Duodenal mucosa (tissue), 2 donors: ENCODE results near the gene NKD2.
"Not testable (repeated sequence)": the region's sequence is repeated elsewhere in the genome, so short reads cannot be mapped to it uniquely, and the experiment has no call there.

Experiments
- H3K27ac ChIP-seq: one replicate; pipeline ENCODE4 v1.7.0; 2013; ENCODE audit warnings: low read depth, low read length
- H3K27me3 ChIP-seq, 2 donors: one replicate each; pipeline ENCODE4 v1.7.0; 2013; ENCODE audit warnings: low read length in 2 of 2, control low read depth in 1 of 2; ENCODE audit not compliant: insufficient read depth in 2 of 2, control insufficient read depth in 1 of 2
- H3K36me3 ChIP-seq, 2 donors: one replicate each; pipeline ENCODE4 v1.7.0; 2013; ENCODE audit warnings: low read length in 2 of 2, control low read depth in 1 of 2; ENCODE audit not compliant: insufficient read depth in 2 of 2, control insufficient read depth in 1 of 2
- H3K4me1 ChIP-seq, 2 donors: one replicate each; pipeline ENCODE4 v1.7.0; 2013; ENCODE audit warnings: low read length in 2 of 2, control low read depth in 1 of 2; ENCODE audit not compliant: insufficient read depth in 2 of 2, control insufficient read depth in 1 of 2
- H3K4me3 ChIP-seq, 2 donors: one replicate each; pipeline ENCODE4 v1.7.0; 2013; ENCODE audit warnings: low read length in 2 of 2, low read depth in 1 of 2
- H3K9ac ChIP-seq, 2 donors: one replicate each; pipeline ENCODE4 v1.7.0; 2013; ENCODE audit warnings: low read length in 2 of 2, low read depth in 1 of 2
- H3K9me3 ChIP-seq, 2 donors: one replicate each; pipeline ENCODE4 v1.7.0; 2013; ENCODE audit warnings: low read length in 2 of 2, control low read depth in 1 of 2; ENCODE audit not compliant: control insufficient read depth in 1 of 2

NKD2 gene

DNA sequence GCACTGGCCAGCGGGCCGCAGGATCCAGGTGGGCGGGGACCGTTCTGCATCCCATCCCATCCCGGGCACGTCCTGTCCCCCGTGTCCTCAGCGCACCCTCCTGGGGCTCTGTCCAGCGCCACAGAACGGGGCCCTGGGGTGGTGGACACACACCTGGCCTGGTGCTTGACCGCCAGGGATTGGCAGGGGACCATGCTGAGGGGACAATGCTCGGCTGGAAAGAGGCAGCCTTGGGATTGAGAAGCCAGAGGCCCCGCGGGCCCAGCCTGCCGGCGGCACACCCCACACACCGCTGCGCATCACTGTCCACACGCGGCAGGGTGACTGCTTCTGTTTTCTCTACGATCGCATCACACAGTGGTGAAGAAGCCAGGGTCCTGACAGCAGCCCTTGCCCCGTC is 70.2 kb downstream of the NKD2 start:
- Histone ChIP-seq H3K27me3 (no peaks in the 10 kb centered on the region), H3K9me3 (no peaks in the 10 kb centered on the region), H3K4me1 (no peaks in the 10 kb centered on the region), H3K36me3 (peaks cover 29 to 75% of the 10 kb centered on the region in 2 donors), H3K4me3 (no peak overlapping the region), H3K27ac (no peak overlapping the region), H3K9ac (no peak overlapping the region)

DNA sequence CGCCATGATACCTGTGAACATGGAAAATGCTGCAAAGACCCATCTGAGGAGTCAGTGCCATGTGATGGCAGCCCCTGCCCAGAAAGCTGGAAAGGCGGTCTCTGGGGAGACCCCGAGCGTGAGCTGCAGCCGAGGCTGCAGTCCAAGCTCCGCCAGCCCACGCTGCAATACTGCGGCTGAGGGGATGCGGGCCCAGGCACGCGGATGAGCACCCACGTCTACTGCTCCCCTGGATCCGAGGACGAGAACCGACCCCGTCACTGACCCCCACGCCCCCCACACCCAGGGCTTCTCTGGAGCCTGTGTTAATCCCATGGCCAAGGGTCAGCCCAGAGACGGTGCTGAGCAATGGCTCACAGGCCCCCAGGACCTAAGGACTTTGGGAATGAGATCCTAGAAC is 70.9 kb downstream of the NKD2 start:
- Histone ChIP-seq H3K4me1 (no peaks in the 10 kb centered on the region), H3K27me3 (no peaks in the 10 kb centered on the region), H3K36me3 (peaks cover 29 to 77% of the 10 kb centered on the region in 2 donors), H3K27ac (no peak overlapping the region), H3K9me3 (no peaks in the 10 kb centered on the region), H3K9ac (no peak overlapping the region), H3K4me3 (no peak overlapping the region)

- Histone ChIP-seq H3K4me3 (no peak overlapping the region), H3K9ac (no peak overlapping the region), H3K4me1 (no peaks in the 10 kb centered on the region), H3K9me3 (no peaks in the 10 kb centered on the region), H3K27me3 (no peaks in the 10 kb centered on the region), H3K36me3 (peaks cover 29 to 77% of the 10 kb centered on the region in 2 donors), H3K27ac (no peak overlapping the region)
Observed at GRCh38 chr5:1079961-1080360, 71.4 kb downstream of the NKD2 start.

DNA sequence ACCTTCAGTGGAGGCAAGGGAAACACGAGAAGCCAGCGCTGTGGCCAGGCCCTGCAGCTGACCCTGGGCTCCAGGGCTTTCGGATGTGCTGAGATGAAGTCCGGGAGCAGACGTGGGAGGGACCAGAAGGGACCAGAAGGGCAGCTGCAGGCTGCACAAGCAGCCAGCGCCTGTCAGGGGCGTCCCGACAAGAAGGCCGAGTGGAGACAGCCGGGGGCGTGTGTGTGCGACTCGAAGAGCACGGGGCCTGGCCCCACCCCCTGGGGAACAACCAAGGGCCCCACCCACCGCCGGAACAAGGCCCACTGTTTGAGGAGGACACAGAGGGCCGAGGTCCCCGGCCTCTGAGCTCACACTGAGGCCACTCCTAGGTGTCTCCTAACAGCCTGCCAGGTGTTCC is 71.8 kb downstream of the NKD2 start:
- no peaks in the 10 kb centered on the region for H3K27me3 ChIP-seq
- H3K36me3 ChIP-seq, result peaks cover 28 to 77% of the 10 kb centered on the region in 2 donors
- no peaks in the 10 kb centered on the region for H3K4me1 ChIP-seq
- H3K9ac ChIP-seq, result no peak overlapping the region
- no peak overlapping the region for H3K27ac ChIP-seq
- no peak overlapping the region for H3K4me3 ChIP-seq
- H3K9me3 ChIP-seq, result no peaks in the 10 kb centered on the region

GRCh38 chr5:1081519-1081918 is 72.9 kb downstream of the NKD2 start:
- H3K4me3 ChIP-seq, result no peak overlapping the region
- no peak overlapping the region for H3K9ac ChIP-seq
- no peaks in the 10 kb centered on the region for H3K4me1 ChIP-seq
- H3K27me3 ChIP-seq, result no peaks in the 10 kb centered on the region
- H3K27ac ChIP-seq, result no peak overlapping the region
- no peaks in the 10 kb centered on the region for H3K9me3 ChIP-seq
- H3K36me3 ChIP-seq, result peaks cover 29 to 75% of the 10 kb centered on the region in 2 donors

- not testable (repeated sequence) for H3K9ac ChIP-seq, H3K27ac ChIP-seq, H3K9me3 ChIP-seq, H3K27me3 ChIP-seq, H3K4me3 ChIP-seq, H3K4me1 ChIP-seq
- H3K36me3 ChIP-seq, result peaks cover 34 to 76% of the 10 kb centered on the region in 2 donors
Observed at GRCh38 chr5:1083026-1083425, 74.4 kb downstream of the NKD2 start.

DNA sequence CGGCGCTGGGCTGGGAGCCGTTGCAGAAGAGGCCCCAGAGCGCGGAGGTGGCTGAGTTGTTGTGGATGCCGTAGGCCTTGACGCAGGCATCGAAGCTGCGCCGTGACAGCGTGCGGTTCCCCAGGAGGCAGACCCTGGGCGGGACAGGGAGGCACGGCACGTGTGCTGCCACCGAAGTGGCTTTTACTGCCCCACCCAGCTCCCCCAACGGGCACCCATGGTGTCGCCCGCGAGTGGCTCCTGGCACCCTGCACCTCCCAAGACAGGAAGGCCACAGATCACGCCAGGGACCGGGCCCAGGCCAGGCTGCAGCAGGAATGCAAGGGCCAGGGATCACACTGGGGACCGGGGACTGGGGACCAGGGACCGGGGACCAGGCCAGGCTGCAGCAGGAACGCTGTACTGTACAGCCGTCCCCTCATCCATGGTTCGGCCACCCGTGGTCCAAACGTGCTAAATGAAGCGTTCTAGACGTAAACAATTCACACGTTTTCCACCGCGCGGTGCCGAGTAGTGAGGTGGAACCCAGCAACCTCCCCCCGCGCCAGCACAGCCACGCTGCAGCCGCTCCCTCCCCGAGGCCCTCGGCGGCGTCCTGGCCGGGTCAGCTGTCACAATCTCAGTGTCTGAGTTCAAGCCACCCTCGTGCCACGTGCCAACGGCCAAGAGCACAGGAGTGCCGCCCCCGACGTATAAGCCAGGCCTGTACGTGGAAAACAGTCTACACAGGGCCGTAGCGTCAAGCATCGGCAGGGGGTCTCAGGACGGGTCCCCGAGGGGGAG is 75.4 kb downstream of the NKD2 start:
- Histone ChIP-seq H3K9me3 (no peaks in the 10 kb centered on the region), H3K27ac (no peak overlapping the region), H3K4me1 (peaks cover 2 to 4% of the 10 kb centered on the region in 2 donors), H3K27me3 (no peaks in the 10 kb centered on the region), H3K36me3 (peaks cover 40 to 77% of the 10 kb centered on the region in 2 donors), H3K9ac (no peak overlapping the region), H3K4me3 (no peak overlapping the region)

DNA sequence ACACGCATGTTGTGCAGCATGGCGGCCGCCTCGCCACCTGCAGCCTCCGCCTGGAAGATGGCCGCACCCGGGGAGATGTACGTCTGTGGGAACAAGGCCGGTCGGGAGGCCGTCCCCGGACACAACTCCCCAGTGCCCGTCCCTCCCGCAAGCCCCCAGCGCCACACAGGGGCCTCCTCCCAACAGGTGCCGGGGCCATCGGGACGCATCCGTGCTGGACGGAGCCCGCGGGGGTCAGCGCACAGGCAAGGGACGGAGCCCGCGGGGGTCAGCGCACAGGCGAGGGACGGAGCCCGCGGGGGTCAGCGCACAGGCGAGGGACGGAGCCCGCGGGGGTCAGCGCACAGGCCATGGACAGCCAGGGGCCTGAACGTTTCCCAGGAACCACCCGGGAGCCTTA is 76.8 kb downstream of the NKD2 start:
- H3K9ac ChIP-seq, result no peak overlapping the region
- H3K36me3 ChIP-seq, result peaks cover 35 to 69% of the 10 kb centered on the region in 2 donors

GRCh38 chr5:1086137-1086536 is 77.5 kb downstream of the NKD2 start:
- Histone ChIP-seq H3K36me3 (peaks cover 37 to 67% of the 10 kb centered on the region in 2 donors), H3K27ac (no peak overlapping the region)

More for the DNA sequence above, 76.8 kb downstream of the NKD2 start:
- no peak overlapping the region for H3K27ac ChIP-seq
- H3K9me3 ChIP-seq, result no peaks in the 10 kb centered on the region
- H3K4me3 ChIP-seq, result no peak overlapping the region
- peaks cover 14 to 17% of the 10 kb centered on the region in 2 donors for H3K4me1 ChIP-seq
- no peaks in the 10 kb centered on the region for H3K27me3 ChIP-seq

DNA sequence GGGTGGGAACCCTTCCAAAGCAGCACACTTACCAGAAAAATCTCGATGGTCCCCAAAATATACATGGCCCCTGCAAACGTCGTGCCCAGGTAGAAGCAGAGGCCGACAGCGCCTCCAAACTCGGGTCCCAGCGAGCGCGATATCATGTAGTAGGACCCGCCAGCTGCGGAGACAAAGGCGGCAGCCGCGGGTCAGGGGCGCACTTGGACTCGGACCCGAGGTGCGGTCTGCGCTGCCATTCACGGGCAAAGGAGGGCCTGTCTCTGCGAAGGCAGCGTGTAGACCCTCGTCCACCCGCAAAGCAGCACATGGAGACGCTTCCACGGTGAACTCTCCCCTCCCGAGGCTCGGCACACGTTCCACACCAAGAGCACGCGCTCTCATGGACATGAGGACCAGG is 78.3 kb downstream of the NKD2 start:
- peaks cover 44 to 70% of the 10 kb centered on the region in 2 donors for H3K36me3 ChIP-seq
- no peaks in the 10 kb centered on the region for H3K9me3 ChIP-seq
- H3K27ac ChIP-seq, result no peak overlapping the region
- no peak overlapping the region for H3K4me3 ChIP-seq
- H3K27me3 ChIP-seq, result no peaks in the 10 kb centered on the region
- peaks cover 14 to 24% of the 10 kb centered on the region in 2 donors for H3K4me1 ChIP-seq
- no peak overlapping the region for H3K9ac ChIP-seq

More at GRCh38 chr5:1086137-1086536, 77.5 kb downstream of the NKD2 start:
- Histone ChIP-seq H3K9me3 (no peaks in the 10 kb centered on the region), H3K4me3 (no peak overlapping the region), H3K9ac (no peak overlapping the region), H3K4me1 (peaks cover 14 to 19% of the 10 kb centered on the region in 2 donors), H3K27me3 (no peaks in the 10 kb centered on the region)
